ENCODE data around the gene KIAA0930.

KIAA0930 gene

DNA sequence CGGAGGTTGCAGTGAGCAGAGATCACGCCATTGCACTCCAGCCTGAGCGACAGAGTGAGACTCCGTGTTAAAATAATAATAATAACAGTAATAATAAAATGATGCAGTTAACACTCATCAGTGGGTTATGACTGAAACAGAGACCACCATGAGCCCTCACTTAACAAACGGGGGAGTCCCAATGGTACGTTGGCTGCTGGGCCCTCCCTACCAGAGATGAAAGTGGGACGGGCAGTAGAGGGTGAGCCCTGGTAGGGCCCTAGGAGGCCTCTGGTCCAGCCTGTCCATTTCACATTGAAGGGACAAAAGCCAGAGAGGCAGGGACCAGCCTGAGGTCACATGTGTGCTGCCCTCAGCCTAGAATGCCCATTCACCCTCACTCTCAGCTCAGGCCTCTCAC lies 13.7 kb upstream of the KIAA0930 start:
- CTCF ChIA-PET = no interaction called here
- H3K36me3 ChIP-seq (ENCODE audit: control insufficient read depth in 2 of 2, insufficient read depth in 1 of 2, low read length in 2 of 2) = no peaks in the 10 kb centered on the region
- H3K4me3 ChIP-seq (ENCODE audit: low read depth, low read length) = no peak overlapping the region
- TF ChIP-seq ZNF473 (tag by site-specific recombination; IDR thresholded peaks at IDR 0.05) = no peak
- TF ChIP-seq, protein P1, sequence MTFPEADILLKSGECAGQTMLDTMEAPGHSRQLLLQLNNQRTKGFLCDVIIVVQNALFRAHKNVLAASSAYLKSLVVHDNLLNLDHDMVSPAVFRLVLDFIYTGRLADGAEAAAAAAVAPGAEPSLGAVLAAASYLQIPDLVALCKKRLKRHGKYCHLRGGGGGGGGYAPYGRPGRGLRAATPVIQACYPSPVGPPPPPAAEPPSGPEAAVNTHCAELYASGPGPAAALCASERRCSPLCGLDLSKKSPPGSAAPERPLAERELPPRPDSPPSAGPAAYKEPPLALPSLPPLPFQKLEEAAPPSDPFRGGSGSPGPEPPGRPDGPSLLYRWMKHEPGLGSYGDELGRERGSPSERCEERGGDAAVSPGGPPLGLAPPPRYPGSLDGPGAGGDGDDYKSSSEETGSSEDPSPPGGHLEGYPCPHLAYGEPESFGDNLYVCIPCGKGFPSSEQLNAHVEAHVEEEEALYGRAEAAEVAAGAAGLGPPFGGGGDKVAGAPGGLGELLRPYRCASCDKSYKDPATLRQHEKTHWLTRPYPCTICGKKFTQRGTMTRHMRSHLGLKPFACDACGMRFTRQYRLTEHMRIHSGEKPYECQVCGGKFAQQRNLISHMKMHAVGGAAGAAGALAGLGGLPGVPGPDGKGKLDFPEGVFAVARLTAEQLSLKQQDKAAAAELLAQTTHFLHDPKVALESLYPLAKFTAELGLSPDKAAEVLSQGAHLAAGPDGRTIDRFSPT (tag by site-specific recombination; IDR thresholded peaks at IDR 0.05) = no peak
- TF ChIP-seq ZNF785 (tag by site-specific recombination; IDR thresholded peaks at IDR 0.05) = no peak
- no peak for TF ChIP-seq SETDB1 (IDR thresholded peaks at IDR 0.05; ENCODE audit: insufficient read length, low read length)
- no peak for TF ChIP-seq ZNF416 (tag by site-specific recombination; IDR thresholded peaks at IDR 0.05)
- TF ChIP-seq MYNN (tag by site-specific recombination; IDR thresholded peaks at IDR 0.05; ENCODE audit: borderline replicate concordance) = no peak
- TF ChIP-seq ZNF626 (tag by site-specific recombination; IDR thresholded peaks at IDR 0.05) = no peak
- TF ChIP-seq FEZF1 (tag by site-specific recombination; IDR thresholded peaks at IDR 0.05) = no peak
- TF ChIP-seq ZNF777 (tag by site-specific recombination; IDR thresholded peaks at IDR 0.05; ENCODE audit: borderline replicate concordance) = no peak
- no peak for TF ChIP-seq REPIN1 (tag by site-specific recombination; IDR thresholded peaks at IDR 0.05; ENCODE audit: low read depth)
- no peak for TF ChIP-seq ZNF830 (tag by site-specific recombination; IDR thresholded peaks at IDR 0.05; ENCODE audit: low read depth)
- TF ChIP-seq KLF7 (tag by site-specific recombination; IDR thresholded peaks at IDR 0.05; ENCODE audit: borderline replicate concordance) = no peak
- no peak for TF ChIP-seq ZNF274 (IDR thresholded peaks at IDR 0.05; ENCODE audit: low read length)
- TF ChIP-seq ZNF274 (tag by site-specific recombination; IDR thresholded peaks at IDR 0.05; ENCODE audit: borderline replicate concordance) = no peak
- TF ChIP-seq ZNF654 (tag by site-specific recombination; IDR thresholded peaks at IDR 0.05; ENCODE audit: low read depth) = no peak
- TF ChIP-seq, protein P2, sequence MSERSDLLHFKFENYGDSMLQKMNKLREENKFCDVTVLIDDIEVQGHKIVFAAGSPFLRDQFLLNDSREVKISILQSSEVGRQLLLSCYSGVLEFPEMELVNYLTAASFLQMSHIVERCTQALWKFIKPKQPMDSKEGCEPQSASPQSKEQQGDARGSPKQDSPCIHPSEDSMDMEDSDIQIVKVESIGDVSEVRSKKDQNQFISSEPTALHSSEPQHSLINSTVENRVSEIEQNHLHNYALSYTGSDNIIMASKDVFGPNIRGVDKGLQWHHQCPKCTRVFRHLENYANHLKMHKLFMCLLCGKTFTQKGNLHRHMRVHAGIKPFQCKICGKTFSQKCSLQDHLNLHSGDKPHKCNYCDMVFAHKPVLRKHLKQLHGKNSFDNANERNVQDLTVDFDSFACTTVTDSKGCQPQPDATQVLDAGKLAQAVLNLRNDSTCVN (tag by site-specific recombination; optimal IDR thresholded peaks at IDR 0.05) = no peak
- TF ChIP-seq ZNF560 (tag by site-specific recombination; IDR thresholded peaks at IDR 0.05; ENCODE audit: borderline replicate concordance) = no peak
- TF ChIP-seq, protein P3, sequence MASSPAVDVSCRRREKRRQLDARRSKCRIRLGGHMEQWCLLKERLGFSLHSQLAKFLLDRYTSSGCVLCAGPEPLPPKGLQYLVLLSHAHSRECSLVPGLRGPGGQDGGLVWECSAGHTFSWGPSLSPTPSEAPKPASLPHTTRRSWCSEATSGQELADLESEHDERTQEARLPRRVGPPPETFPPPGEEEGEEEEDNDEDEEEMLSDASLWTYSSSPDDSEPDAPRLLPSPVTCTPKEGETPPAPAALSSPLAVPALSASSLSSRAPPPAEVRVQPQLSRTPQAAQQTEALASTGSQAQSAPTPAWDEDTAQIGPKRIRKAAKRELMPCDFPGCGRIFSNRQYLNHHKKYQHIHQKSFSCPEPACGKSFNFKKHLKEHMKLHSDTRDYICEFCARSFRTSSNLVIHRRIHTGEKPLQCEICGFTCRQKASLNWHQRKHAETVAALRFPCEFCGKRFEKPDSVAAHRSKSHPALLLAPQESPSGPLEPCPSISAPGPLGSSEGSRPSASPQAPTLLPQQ (tag by site-specific recombination; IDR thresholded peaks at IDR 0.05) = no peak
- no peak for TF ChIP-seq ZNF138 (tag by site-specific recombination; IDR thresholded peaks at IDR 0.05; ENCODE audit: borderline replicate concordance)
- no peak overlapping the region for H3K27ac ChIP-seq (ENCODE audit: extremely low read depth, low read depth, low read length)
- POLR2A ChIA-PET = no interaction called here
- H3K9me3 ChIP-seq (ENCODE audit: control insufficient read depth, insufficient read depth, low read depth, low read length) = no peaks in the 10 kb centered on the region
- H3K4me1 ChIP-seq (ENCODE audit: control insufficient read depth, insufficient read depth, low read length) = no peaks in the 10 kb centered on the region

DNA sequence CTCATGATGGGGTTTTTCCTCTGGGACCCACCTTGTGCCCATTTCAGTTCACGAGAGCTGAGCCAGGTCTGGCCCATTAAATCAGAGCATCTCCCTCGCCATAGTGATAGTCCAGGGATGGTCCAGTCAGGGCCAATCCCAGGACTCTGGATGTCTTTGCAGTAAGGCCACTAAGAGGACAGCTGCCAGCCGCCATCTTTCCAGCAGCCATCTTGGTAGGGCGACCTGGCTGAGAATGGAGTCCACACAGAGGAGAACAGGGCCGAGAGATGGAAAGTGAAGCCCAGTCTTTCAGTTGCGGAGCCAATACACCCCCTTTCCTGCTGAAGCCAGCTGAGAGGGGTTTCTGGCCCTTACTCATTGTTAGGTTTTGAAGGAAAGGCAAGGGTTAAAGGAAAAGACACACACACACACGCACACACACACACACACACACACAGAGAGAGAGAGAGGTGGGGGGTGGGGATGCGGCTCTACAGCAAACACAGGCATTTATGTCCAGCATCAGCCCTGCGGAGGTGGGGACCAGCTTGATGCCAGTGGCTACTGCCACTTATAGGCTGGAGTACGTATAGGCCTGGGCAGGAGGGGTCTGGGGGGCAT lies 12.4 kb upstream of the KIAA0930 start:
- no peak overlapping the region for H3K4me3 ChIP-seq (ENCODE audit: low read depth, low read length)
- no peaks in the 10 kb centered on the region for H3K36me3 ChIP-seq (ENCODE audit: control insufficient read depth in 2 of 2, insufficient read depth in 1 of 2, low read length in 2 of 2)
- CTCF ChIA-PET = interaction anchor here (0.6 to 1.2 kb wide), 4 partner anchors 11 to 284 kb away, joined by 3 to 6 read pairs (median 3); no protein-coding TSS in a partner anchor
- POLR2A ChIA-PET = interaction anchor here (1.5 kb wide), 1 partner anchor 89 kb away, joined by 4 read pairs; the partner anchor contains the start of gene NUP50
- H3K9me3 ChIP-seq (ENCODE audit: control insufficient read depth, insufficient read depth, low read depth, low read length) = no peaks in the 10 kb centered on the region
- no peak for TF ChIP-seq ZNF571 (tag by site-specific recombination; IDR thresholded peaks at IDR 0.05)
- TF ChIP-seq, protein P4, sequence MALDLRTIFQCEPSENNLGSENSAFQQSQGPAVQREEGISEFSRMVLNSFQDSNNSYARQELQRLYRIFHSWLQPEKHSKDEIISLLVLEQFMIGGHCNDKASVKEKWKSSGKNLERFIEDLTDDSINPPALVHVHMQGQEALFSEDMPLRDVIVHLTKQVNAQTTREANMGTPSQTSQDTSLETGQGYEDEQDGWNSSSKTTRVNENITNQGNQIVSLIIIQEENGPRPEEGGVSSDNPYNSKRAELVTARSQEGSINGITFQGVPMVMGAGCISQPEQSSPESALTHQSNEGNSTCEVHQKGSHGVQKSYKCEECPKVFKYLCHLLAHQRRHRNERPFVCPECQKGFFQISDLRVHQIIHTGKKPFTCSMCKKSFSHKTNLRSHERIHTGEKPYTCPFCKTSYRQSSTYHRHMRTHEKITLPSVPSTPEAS (tag by site-specific recombination; IDR thresholded peaks at IDR 0.05) = peak; percentile 81
- H3K4me1 ChIP-seq (ENCODE audit: control insufficient read depth, insufficient read depth, low read length) = no peaks in the 10 kb centered on the region
- no peak overlapping the region for H3K27ac ChIP-seq (ENCODE audit: extremely low read depth, low read depth, low read length)
